KG1 (cell line): ENCODE data around the gene DDO.
"Not testable (repeated sequence)": the region's sequence is repeated elsewhere in the genome, so short reads cannot be mapped to it uniquely, and the experiment has no call there.

Source experiments
- DNase-seq: peaks from one replicate; lab custom pipeline; 2025; lab: John Stamatoyannopoulos, UW

Gene DDO, protein sequence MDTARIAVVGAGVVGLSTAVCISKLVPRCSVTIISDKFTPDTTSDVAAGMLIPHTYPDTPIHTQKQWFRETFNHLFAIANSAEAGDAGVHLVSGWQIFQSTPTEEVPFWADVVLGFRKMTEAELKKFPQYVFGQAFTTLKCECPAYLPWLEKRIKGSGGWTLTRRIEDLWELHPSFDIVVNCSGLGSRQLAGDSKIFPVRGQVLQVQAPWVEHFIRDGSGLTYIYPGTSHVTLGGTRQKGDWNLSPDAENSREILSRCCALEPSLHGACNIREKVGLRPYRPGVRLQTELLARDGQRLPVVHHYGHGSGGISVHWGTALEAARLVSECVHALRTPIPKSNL

DNA sequence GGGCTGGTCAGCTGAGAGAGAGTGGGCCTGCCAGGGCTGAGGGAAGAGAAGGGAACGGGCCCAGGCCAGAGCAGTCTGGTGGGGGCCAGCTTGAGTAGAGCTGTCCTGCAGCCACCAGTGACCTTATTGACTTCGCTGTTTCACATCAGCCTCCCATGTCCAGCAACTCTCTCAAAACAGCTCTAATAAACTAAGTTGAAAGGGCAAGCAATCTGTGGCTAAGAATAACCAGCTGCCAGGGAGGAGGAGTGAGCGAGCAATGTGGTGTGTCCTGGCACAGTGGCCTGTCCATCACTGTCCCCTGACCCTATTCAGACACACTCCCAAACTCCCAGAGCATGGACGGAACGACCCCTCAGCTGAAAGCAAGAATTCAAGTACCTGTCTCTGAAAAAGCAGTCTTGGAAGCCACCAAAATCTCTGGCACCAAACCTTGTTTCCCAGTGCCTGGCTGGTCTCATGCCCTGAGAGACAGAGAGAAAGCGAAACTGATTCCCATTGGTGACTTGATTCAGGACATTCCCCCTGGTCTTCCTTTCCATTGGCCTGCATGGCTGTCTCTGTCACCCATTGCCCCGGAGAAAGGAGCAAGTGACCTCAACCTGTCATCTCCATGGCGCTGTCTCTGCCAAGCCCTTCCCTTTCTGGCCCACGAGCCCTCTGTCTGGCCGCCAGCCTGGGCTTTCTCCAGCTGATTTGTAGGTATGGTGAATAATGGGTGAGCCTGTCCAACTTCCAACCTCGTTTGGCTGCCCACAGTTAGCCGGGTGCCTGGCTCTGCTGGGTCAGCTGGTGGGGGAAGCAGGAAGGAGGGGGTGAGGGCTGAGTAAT is at the start of gene DDO:
TSS of gene DDO (minus strand) at position 490 of the 831 bp plus-strand sequence. CDS start 2,113 bp downstream, outside the sequence.
- no peak for DNase-seq

DNA sequence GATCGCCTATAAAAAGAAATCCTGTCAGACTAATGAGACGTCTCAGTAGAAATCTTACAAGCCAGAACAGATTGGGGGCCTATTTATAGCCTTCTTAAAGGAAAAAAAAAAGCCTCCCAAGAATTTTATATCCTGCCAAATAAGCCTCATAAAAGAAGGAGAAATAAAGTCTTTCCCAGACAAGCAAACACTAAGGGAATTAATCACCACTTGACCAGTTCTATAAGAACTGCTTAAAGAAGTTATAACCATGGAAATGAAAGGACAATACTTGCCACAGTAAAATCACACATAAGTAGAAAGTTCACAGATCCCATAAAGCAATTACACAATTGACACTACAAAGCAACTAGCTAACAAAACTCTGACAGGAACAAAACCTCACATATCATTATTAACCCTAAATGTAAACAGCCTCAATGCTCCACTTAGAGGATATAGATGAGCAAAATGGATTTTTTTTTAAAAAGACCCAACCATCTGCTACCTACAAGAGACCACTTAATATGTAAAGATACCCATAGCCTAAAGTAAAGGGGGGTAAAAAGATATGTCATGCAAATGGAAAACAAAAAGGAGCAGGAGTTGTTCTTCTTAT is 47.6 kb upstream of the DDO start:
- DNase-seq = no peak

DNA sequence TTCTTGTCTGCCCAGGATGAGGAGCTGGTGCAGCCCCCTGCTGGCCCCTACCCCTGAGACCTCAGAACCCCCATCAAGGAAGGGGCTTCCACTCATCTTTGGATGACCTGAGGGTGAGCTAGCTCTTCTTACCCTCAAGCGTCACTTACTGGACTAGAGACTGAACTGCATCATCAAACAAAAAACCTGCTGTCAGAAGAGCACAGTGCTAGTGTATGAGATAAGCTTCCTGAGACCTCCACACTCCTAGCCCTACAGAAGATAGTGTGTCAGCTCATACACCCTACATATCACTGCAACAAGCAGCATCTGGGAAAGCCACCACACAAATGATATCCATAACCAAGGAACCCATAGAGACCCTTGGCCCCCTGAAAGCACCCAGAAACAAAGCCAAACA is 46.0 kb upstream of the DDO start:
- no peak for DNase-seq

DNA sequence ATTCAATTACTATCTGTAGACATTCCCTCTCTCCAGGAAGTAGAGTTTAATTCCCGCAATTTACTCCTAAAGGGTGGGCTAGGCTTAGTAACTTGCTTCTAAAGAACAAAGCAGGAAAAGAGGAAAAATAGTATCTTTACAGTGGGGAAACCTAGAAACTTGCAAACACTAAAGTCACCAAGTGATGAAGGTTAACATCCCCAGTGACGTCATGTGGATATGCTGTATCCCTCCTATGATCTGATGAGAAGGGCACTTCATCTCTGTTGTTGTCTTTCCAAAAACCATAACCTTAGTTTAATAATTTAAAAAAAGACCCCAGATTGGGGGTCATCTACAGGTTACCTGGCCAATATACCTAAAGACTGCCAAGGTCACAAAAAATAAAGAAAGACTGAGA is 43.8 kb upstream of the DDO start:
- DNase-seq = no peak

DNA sequence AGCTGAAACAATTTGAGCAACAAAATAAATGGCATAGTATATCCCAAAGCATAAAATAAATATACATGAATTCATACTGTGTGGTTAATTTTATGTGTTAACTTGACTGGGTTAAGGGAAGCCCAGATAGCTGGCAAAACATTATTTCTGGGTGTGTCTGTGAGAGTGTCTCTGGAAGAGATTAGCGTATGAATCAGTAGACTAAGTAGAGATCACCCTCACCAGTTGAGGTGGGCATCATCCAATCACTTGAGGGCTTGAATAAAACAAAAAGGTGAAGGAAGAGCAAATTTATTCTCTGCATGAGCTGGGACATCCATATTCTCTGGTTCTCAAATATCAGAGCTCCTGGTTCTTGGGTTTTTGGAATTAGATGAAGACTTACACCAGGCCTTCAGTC is 43.1 kb upstream of the DDO start:
- no peak for DNase-seq

- not testable (repeated sequence) for DNase-seq
Observed at GRCh38 chr6:110457567-110458175, 42.3 kb upstream of the DDO start.

GRCh38 chr6:110456694-110457093 is 41.3 kb upstream of the DDO start:
- DNase-seq = no peak

DNA sequence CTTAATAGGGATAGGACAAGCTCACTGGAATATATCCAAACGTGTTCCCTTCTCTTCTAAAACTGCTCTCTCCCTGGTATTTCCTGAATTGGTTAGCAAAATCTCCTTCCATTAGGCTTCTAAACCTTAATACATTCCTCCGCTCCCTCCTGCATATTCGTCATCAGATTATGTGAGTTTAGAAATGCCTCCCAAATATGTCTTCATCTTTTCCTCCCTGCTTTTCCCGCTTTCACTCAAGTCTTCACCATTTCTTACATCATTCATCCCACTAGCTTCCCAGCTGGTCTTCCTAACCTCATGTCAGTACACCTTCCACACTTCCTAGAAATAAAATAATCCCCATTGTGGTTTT is 34.1 kb upstream of the DDO start:
- DNase-seq = no peak

DNA sequence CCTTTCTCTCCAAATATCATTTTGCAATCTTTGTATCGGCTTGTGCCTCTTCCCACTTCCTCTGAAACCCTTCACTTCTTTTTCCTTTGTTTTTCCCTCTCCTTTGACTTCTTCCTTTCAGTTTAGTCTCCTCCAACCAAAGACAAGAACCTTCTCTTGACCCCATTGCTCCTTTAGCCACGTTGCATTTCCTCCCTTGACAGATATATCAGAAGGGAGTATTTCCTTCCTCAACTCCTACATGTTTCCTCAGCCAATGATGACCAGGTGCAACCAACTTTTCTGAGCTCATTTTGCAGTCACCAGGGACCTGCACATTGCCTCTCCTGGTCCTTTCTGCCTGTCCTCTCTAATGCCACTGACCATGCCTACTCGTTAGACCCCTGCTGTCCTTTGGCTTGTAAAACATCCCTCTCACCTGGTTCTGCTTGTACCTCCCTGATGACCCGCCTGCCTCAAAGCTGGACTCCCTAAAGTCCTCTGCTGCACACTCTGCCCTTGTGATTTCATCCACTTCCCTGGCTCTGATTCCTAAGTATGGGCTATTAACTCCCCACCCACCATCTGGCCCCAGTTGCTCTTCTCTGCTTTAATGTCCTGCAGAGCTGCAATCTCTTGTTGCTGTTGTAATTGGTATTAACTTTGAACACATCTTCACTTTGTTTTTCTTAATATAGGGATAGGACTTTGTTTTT is 33.6 kb upstream of the DDO start:
- peak; percentile 40 for DNase-seq

DNA sequence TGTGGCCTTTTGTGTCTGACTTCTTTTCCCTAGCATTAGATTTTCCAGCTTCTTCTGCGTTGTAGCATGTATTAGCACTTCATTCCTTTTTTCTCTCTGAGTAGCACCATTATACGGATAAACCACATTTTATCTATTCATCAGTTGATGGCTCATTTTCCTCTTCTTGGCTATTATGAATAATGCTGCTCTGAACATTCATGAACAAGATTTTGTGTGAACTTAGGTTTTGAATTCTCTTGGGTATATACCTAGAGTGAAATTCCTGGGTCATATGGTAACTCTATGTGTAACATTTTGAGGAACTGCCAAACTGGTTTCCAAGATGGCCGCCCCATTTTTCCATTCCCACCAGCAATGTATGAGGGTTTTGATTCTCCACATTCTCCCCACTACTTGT is 32.4 kb upstream of the DDO start:
- DNase-seq = no peak

DNA sequence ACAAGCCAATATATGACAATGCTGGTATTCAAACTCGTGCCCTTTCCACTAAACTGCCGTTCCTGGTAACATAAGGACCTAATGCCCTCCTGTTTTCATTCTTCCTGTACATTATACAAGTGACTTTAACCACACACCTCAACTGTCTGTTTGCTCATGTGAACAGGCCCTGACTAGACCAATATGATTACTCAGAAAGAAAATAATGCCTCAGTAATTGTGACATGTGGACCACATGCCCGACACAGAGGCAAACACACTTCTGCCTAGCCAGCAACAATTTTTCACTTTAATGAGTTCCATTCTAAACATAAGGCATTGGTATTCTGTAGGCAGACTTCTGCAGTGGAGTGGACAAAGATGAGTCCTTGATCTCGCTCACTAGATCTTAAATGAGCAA is 31.0 kb upstream of the DDO start:
- no peak for DNase-seq

DNA sequence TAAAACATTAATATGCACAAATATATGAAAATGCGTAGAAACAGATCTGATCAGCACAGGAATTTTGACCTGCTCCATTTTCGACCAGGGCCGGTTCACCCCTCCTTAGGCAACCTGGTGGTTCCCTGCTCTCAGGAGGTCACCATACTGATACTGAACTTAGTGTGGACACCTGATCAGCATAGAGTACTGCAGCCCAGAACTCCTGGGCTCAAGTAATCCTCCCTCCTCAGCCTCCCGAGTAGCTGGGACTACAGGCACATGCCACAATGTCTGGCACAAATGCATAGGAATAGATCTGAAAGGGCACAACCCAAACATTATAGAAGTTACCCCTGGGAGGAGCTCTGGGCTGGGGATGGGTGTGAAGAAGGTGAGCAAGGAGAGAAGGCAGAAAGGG is 24.7 kb upstream of the DDO start:
- DNase-seq = no peak

- DNase-seq = no peak
Observed at GRCh38 chr6:110439356-110439755, 24.0 kb upstream of the DDO start.

GRCh38 chr6:110434961-110435602 is 19.7 kb upstream of the DDO start:
- no peak for DNase-seq

- DNase-seq = no peak
Observed at GRCh38 chr6:110432285-110432900, 17.0 kb upstream of the DDO start.

GRCh38 chr6:110430741-110431140 is 15.4 kb upstream of the DDO start:
- DNase-seq = no peak

DNA sequence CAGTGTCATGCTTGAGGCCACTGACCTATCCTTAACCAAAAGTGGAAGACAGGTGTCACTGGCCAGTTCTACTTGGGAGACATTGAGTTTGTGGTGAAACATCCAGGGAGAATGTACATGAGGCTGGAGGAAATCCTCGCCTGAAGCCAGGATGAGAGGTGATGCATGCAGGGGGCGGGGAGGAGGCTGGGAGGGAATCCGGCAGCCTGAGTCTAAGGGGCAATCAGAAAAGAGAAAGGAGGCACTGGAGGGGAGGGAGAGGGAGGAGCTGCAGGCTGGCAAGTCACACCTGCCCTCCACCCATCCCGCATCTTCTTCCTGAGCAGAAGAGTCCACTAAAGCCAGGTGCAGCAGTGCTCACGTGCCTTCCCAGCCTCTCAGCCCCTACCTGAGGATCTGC is 14.9 kb upstream of the DDO start:
- no peak for DNase-seq

GRCh38 chr6:110428153-110428552 is 12.8 kb upstream of the DDO start:
- DNase-seq = no peak

DNA sequence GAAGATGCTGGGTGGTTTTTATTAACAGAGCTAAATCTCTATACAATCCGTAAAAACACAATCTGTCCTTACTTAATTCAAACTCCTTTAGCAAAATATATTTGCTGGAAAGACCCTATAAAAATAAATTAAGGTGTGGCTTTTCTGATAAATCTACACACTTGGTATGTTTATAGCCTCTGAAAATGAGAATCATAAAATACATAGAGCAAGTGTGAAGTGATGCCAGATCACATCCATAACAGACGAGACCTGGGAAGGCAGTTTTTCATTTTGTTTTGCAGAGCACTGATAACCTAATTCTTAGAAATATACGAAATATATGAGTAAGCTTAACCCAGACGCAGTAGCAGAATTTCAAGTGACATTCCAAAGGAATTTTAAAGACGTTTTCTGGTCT is 10.4 kb upstream of the DDO start:
- no peak for DNase-seq

- peak; percentile 63 for DNase-seq
Observed at GRCh38 chr6:110422444-110422822, 7.1 kb upstream of the DDO start.
